Smooth muscle cell of bladder (primary cell): Measurements from ENCODE around the gene CYP4F2. TPM values are rescaled to one million over a fixed set of nuclear protein-coding genes. Genes with fewer than 3 reads are reported as not detected.

Experiments
- total RNA-seq: library from RNA; depleted of rRNA; stranded (reverse); fragments of >200 nt; gene quantifications from 2 replicates; pipeline ENCODE4 v1.2.3, GENCODE V29; 2014

CYP4F2 gene, protein sequence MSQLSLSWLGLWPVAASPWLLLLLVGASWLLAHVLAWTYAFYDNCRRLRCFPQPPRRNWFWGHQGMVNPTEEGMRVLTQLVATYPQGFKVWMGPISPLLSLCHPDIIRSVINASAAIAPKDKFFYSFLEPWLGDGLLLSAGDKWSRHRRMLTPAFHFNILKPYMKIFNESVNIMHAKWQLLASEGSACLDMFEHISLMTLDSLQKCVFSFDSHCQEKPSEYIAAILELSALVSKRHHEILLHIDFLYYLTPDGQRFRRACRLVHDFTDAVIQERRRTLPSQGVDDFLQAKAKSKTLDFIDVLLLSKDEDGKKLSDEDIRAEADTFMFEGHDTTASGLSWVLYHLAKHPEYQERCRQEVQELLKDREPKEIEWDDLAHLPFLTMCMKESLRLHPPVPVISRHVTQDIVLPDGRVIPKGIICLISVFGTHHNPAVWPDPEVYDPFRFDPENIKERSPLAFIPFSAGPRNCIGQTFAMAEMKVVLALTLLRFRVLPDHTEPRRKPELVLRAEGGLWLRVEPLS
- not detected in 2 replicates for total RNA-seq

DNA sequence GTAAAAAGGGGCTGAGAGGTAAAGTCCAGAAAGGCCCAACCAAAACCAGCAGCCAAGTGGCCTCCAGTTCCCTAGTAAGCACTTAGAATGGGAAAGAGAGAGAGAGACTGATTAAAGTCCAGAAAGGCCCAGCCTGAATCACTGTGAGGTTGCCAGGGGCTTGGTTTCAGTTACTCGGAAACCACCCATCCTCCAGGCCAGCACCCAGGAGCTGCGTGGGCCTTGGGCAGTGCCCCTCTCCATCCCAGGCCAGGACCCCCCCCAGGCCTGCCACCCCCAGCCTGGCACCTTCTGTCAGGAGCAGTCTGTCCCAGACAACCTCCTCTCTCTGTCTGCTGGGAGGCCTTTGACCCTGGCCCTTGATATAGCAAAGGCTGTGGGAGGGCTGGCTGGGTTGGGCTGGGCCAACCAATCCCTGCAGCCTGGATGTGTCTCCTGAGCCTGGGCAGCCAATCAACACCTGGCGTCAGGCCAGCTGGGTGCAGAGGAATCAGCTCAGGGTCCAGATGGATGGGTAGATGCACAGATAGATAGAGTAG lies at the start of gene CYP4F2:
Gene CYP4F2 (minus strand): TSS at position 337 of the 539 bp plus-strand sequence. CDS start 463 bp downstream, outside the sequence.

DNA sequence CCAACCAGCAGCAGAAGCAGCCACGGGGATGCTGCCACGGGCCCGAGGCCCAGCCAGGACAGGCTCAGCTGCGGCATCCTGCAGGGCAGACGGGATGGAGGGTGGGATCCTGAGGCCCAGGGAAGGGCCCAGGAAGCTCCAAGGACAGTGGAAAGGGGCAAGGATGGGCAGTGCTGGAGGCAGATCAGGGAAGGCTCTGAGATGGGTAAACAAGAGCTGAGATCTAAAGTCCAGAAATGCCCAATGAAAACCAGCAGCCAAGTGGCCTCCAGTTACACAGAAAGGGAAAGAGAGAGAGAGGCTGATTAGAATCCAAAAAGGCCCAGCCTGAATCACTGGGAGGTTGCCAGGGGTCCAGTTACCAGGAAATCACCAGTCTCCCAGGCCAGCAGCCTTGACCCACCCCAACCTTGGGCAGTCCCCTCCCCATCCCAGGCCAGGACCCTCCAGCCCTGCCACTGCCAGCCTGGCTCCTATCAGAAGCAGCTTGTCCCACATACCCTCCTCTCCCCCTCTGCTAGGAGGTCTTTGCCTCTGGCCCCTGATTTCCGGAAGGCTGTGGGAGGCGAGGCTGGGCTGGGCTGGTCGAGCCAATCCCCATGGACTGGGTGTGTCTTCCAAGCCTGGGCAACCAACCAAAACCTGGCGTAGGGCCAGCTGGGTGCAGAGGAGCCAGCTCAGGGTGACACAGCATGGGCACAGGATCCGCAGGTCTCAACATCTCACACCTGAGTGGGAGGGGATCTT lies 36.6 kb upstream of the CYP4F2 start, which contains the start of gene CYP4F11:
Gene CYP4F11 (minus strand): TSS at position 198 of the 747 bp plus-strand sequence. CDS start 121 bp downstream, at position 77.

Other genes with a start within 250 kb of the CYP4F2 start
- 0.18 TPM in 1 of 2 replicates, not detected in the other for gene CYP4F12, start 225.0 kb downstream of the CYP4F2 start, total RNA-seq
- gene OR10H2, start 170.1 kb downstream of the CYP4F2 start, total RNA-seq, result not detected in 2 replicates
- not detected in 2 replicates for gene OR10H3, start 160.1 kb downstream of the CYP4F2 start, total RNA-seq
- not detected in 2 replicates for gene OR10H5, start 110.4 kb downstream of the CYP4F2 start, total RNA-seq
- not detected in 2 replicates for gene OR10H1, start 82.4 kb downstream of the CYP4F2 start, total RNA-seq
- gene CYP4F11, start 36.5 kb upstream of the CYP4F2 start, total RNA-seq, result not detected in 2 replicates
- gene OR10H4, start 50.9 kb upstream of the CYP4F2 start, total RNA-seq, result not detected in 2 replicates
- 698 and 704 TPM in 2 replicates for gene TPM4, start 178.4 kb upstream of the CYP4F2 start, total RNA-seq
- gene RAB8A, start 213.8 kb upstream of the CYP4F2 start, total RNA-seq, result 62.7 and 74.8 TPM in 2 replicates
- gene HSH2D, start 245.6 kb upstream of the CYP4F2 start, total RNA-seq, result not detected in 2 replicates